Neural progenitor cell (in vitro differentiated cells): ENCODE results near the gene CRTC1. TPM values are rescaled to one million over a fixed set of nuclear protein-coding genes. Genes with fewer than 3 reads are reported as not detected.

Experiments
- DNase-seq: peaks from one replicate; pipeline ENCODE4 v3.0.0-alpha.2; 2016; ENCODE audit warnings: low spot score
- H2AFZ ChIP-seq: fragments of 200-600 bp; sonication (generic); replicated peaks from 2 replicates; pipeline ENCODE4 v1.6.1; 2016; ENCODE audit warnings: antibody characterized with exemption
- H3F3A ChIP-seq: fragments of 200-600 bp; sonication (generic); 2 replicates; pipeline ENCODE4 v1.6.1; 2016; ENCODE audit warnings: antibody characterized with exemption, low read depth
- H3K27ac ChIP-seq: fragments of 200-600 bp; sonication (generic); 2 replicates; pipeline ENCODE4 v1.5.1; 2016; ENCODE audit warnings: mild to moderate bottlenecking
- H3K27me3 ChIP-seq: fragments of 200-600 bp; sonication (generic); 2 replicates; pipeline ENCODE4 v1.6.1; 2016; ENCODE audit warnings: mild to moderate bottlenecking, moderate library complexity
- H3K36me3 ChIP-seq: fragments of 200-600 bp; sonication (generic); 2 replicates; pipeline ENCODE4 v1.5.1; 2016
- H3K4me1 ChIP-seq: fragments of 200-600 bp; sonication (generic); 2 replicates; pipeline ENCODE4 v1.6.1; 2016; ENCODE audit warnings: mixed run types
- H3K4me2 ChIP-seq: fragments of 200-600 bp; sonication (generic); 2 replicates; pipeline ENCODE4 v1.6.1; 2016
- H3K4me3 ChIP-seq: fragments of 200-600 bp; sonication (generic); 2 replicates; pipeline ENCODE4 v1.5.1; 2016
- H3K79me2 ChIP-seq: fragments of 200-600 bp; sonication (generic); 2 replicates; pipeline ENCODE4 v1.6.1; 2016; ENCODE audit warnings: low read depth
- H3K9ac ChIP-seq: fragments of 200-600 bp; sonication (generic); 2 replicates; pipeline ENCODE4 v1.6.1; 2016
- H3K9me3 ChIP-seq: fragments of 200-600 bp; sonication (generic); 2 replicates; pipeline ENCODE4 v1.5.1; 2016; ENCODE audit warnings: low read depth
- H4K20me1 ChIP-seq: fragments of 200-600 bp; sonication (generic); 2 replicates; pipeline ENCODE4 v1.6.1; 2016; ENCODE audit warnings: low read depth
- H3K27ac Mint-ChIP-seq: 3 replicates; pipeline ENCODE4 v1.8.0; 2021; ENCODE audit warnings: mixed read lengths
- H3K27me3 Mint-ChIP-seq: 2 replicates; pipeline ENCODE4 v1.8.0; 2022; ENCODE audit warnings: low read depth, mild to moderate bottlenecking, inconsistent platforms, moderate library complexity, mixed read lengths; ENCODE audit not compliant: insufficient read depth
- H3K36me3 Mint-ChIP-seq: 3 replicates; pipeline ENCODE4 v1.8.0; 2021; ENCODE audit warnings: mixed read lengths
- H3K4me1 Mint-ChIP-seq: 3 replicates; pipeline ENCODE4 v1.8.0; 2021; ENCODE audit warnings: mixed read lengths
- H3K4me3 Mint-ChIP-seq: 3 replicates; pipeline ENCODE4 v1.8.0; 2021; ENCODE audit warnings: mild to moderate bottlenecking, moderate library complexity, mixed read lengths
- H3K9me3 Mint-ChIP-seq: 3 replicates; pipeline ENCODE4 v1.8.0; 2020; ENCODE audit warnings: mixed read lengths
- EZH2 ChIP-seq: fragments of 200-600 bp; sonication (generic); IDR thresholded peaks from 2 replicates; pipeline ENCODE4 v1.6.1; 2017; ENCODE audit warnings: antibody characterized with exemption, mild to moderate bottlenecking, moderate library complexity
- EZH2phosphoT487 ChIP-seq: fragments of 200-600 bp; sonication (generic); IDR thresholded peaks from 2 replicates; pipeline ENCODE4 v1.6.1; 2017; ENCODE audit warnings: antibody characterized with exemption
- total RNA-seq: library from RNA; depleted of rRNA; stranded (reverse); fragments of >200 nt; gene quantifications from 2 replicates; pipeline ENCODE4 v1.2.3, GENCODE V29; 2015; ENCODE audit warnings: low replicate concordance
- TF ChIP-seq, protein P1 (sequence below): fragments of 200-600 bp; sonication (generic); IDR thresholded peaks from 2 replicates; pipeline ENCODE4 v1.5.1; 2017; ENCODE audit warnings: antibody characterized with exemption, mild to moderate bottlenecking

Gene CRTC1
- total RNA-seq, 1 donor from 2014 or later = 2.4 TPM

DNA sequence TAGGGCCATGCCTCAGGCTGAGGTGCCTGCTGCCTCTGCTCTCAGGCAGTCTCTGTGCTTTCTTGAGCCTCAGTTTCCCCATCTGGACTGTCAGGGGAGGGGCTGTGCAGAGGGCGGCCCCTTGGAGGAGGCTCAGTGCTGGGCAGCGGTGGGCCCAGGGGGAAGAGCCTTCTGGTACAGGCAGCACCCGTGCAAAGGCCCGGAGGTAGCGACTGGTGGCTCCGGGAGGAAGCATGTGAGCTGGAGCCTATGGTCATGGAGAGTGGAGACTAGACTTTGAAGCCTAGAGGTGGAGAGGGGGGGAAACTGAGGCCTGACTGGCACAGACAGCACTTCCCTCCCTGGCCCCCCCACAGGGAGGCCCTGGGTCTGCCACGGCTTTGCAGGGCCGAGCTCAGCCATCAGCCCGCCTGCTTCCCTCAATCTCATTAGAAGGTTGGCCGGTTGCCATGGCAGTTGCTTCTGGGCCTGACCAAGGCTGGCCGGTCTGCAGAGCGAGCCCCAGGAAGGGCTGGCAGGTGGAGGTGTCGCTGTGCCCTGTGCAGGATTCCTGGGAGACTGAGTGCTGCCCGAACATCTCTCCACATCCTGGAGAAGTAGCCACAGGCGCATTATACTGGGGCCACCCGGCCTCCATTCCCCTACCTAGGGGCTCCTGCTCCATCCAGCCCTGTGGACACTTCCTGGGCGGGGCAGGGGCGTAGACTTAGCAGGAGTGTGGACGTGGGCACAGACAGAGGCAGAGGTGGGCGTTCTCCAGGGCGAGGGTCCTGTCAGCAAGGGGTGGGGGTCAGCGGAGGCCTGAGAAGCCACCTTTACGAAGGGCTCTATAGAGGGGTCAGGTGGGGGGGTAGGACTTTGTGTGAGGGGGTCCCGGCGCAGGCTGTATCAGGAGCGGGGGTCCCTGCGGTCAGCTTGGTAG, 53.2 kb downstream of the CRTC1 start:
- Histone ChIP-seq H3K4me3 (no peak overlapping the region), H3K27ac (no peak overlapping the region), H3K27me3 (no peaks in the 10 kb centered on the region), H3K9me3 (no peaks in the 10 kb centered on the region), H3K36me3 (no peaks in the 10 kb centered on the region), H3F3A (peaks cover 5% of the 10 kb centered on the region), H3K4me1 (peaks cover 13% of the 10 kb centered on the region), H4K20me1 (peaks cover 41% of the 10 kb centered on the region), H3K9ac (no peak overlapping the region), H3K4me2 (no peak overlapping the region), H2AFZ (no peak overlapping the region), H3K79me2 (no peaks in the 10 kb centered on the region)
- no peak for DNase-seq
- Mint-ChIP-seq H3K36me3 (no peaks in the 10 kb centered on the region), H3K4me3 (no peak overlapping the region), H3K27ac (no peak overlapping the region), H3K9me3 (no peaks in the 10 kb centered on the region), H3K4me1 (peaks cover 39% of the 10 kb centered on the region), H3K27me3 (peaks cover 2% of the 10 kb centered on the region)
- TF ChIP-seq EZH2phosphoT487 (no peak), EZH2 (no peak)
- TF ChIP-seq, protein P1, sequence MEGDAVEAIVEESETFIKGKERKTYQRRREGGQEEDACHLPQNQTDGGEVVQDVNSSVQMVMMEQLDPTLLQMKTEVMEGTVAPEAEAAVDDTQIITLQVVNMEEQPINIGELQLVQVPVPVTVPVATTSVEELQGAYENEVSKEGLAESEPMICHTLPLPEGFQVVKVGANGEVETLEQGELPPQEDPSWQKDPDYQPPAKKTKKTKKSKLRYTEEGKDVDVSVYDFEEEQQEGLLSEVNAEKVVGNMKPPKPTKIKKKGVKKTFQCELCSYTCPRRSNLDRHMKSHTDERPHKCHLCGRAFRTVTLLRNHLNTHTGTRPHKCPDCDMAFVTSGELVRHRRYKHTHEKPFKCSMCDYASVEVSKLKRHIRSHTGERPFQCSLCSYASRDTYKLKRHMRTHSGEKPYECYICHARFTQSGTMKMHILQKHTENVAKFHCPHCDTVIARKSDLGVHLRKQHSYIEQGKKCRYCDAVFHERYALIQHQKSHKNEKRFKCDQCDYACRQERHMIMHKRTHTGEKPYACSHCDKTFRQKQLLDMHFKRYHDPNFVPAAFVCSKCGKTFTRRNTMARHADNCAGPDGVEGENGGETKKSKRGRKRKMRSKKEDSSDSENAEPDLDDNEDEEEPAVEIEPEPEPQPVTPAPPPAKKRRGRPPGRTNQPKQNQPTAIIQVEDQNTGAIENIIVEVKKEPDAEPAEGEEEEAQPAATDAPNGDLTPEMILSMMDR = no peak

DNA sequence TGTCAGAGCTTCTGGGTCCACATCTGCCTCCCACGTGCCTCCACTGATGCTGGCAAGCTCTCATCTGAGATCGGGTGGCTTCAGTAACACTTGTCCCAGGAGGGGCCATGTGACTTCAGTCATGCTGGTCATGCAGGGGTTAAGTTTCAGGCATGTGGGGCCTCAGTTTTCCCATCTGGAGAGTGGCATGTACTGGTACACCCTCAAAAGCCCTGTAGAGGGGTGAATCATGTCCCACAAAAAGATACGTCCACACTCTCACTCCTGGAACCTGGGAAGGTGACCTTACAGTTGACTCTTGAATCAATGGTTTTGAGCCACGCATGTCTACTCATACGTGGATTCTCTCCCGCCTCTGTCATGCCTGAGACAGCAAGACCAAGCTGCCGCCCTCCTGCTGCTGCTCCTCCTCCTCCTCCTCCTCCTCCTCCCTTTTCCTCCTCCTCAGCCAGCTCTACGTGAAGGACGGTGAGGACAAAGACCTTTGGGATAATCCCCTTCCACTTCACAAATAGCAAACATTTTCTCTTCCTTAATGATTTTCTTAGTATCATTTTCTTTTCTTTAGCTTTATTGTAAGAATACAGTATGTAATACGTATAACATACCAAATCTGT, 54.0 kb downstream of the CRTC1 start:
- peaks cover 13% of the 10 kb centered on the region for H3K4me1 ChIP-seq
- H3K4me2 ChIP-seq = peak overlapping the region; percentile 55
- Mint-ChIP-seq H3K36me3 (no peaks in the 10 kb centered on the region), H3K27me3 (peaks cover 2% of the 10 kb centered on the region), H3K9me3 (no peaks in the 10 kb centered on the region), H3K27ac (no peak overlapping the region), H3K4me1 (peaks cover 41% of the 10 kb centered on the region), H3K4me3 (no peak overlapping the region)
- no peaks in the 10 kb centered on the region for H3K79me2 ChIP-seq
- H3K27ac ChIP-seq = peak overlapping the region; percentile 29
- peaks cover 5% of the 10 kb centered on the region for H3F3A ChIP-seq
- no peak overlapping the region for H2AFZ ChIP-seq
- no peaks in the 10 kb centered on the region for H3K27me3 ChIP-seq
- H4K20me1 ChIP-seq = peaks cover 47% of the 10 kb centered on the region
- H3K4me3 ChIP-seq = no peak overlapping the region
- H3K9ac ChIP-seq = no peak overlapping the region
- no peaks in the 10 kb centered on the region for H3K9me3 ChIP-seq
- TF ChIP-seq EZH2 (no peak), EZH2phosphoT487 (no peak)
- TF ChIP-seq, protein P1 = no peak
- peak; percentile 39 for DNase-seq
- H3K36me3 ChIP-seq = no peaks in the 10 kb centered on the region

DNA sequence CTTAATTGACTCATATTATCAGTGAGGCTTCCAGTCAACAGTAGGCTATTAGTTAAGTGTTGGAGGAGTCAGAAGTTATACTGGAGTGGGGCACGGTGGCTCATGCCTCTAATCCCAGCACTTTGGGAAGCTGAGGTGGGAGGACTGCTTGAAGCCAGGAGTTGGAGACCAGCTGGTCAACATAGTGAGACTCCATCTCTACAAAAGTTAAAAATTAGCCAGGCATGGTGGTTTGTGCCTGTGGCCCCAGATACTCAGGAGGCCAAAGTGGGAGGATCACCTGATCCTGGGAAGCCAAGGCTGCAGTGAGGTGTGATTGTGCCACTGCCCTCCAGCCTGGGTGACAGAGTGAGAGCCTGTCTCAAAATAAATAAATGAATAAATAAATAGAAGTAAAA, 54.5 kb downstream of the CRTC1 start:
- Histone ChIP-seq H3K79me2 (no peaks in the 10 kb centered on the region), H3K4me3 (no peak overlapping the region), H2AFZ (no peak overlapping the region), H3K36me3 (no peaks in the 10 kb centered on the region), H3K9ac (no peak overlapping the region), H4K20me1 (peaks cover 53% of the 10 kb centered on the region), H3K9me3 (no peaks in the 10 kb centered on the region), H3K27me3 (no peaks in the 10 kb centered on the region), H3F3A (peaks cover 5% of the 10 kb centered on the region), H3K27ac (peak overlapping the region; percentile 29), H3K4me1 (peaks cover 14% of the 10 kb centered on the region), H3K4me2 (peak overlapping the region; percentile 55)
- Mint-ChIP-seq H3K4me1 (peaks cover 39% of the 10 kb centered on the region), H3K9me3 (no peaks in the 10 kb centered on the region), H3K27ac (no peak overlapping the region), H3K36me3 (no peaks in the 10 kb centered on the region), H3K4me3 (no peak overlapping the region), H3K27me3 (peaks cover 2% of the 10 kb centered on the region)
- DNase-seq = no peak
- TF ChIP-seq, protein P1 = no peak
- TF ChIP-seq EZH2 = no peak
- TF ChIP-seq EZH2phosphoT487 = no peak
